Activated CD8-positive, alpha-beta memory T cell treated with anti-CD3 and anti-CD28 coated beads, Interleukin-2, amount 10 ng/mL, durations not matched to agents 7 days and 5 days (primary cell): ENCODE measurements around the gene ITGB2. TPM values are rescaled to one million over a fixed set of nuclear protein-coding genes. Genes with fewer than 3 reads are reported as not detected.

Experiments
- ATAC-seq: fragments of 150-1000 bp; cut with Tn5 transposase; one replicate; pipeline ENCODE4 v1.10.0; 2021; ENCODE audit warnings: moderate library complexity
- CTCF ChIA-PET: fragments of 350-600 bp; sonication (Branson Sonifier 250); formaldehyde crosslinking; loops from one replicate; lab custom pipeline; 2021; ENCODE audit warnings: antibody characterized with exemption; lab: Charles Lee
- DNase-seq: peaks from one replicate; pipeline ENCODE4 v3.0.0-alpha.2; 2020
- H3K27ac Mint-ChIP-seq: one replicate; pipeline ENCODE4 v1.8.0; 2021; ENCODE audit warnings: mild to moderate bottlenecking, mixed read lengths
- H3K27me3 Mint-ChIP-seq: one replicate; pipeline ENCODE4 v1.8.0; 2021; ENCODE audit warnings: mixed read lengths
- H3K36me3 Mint-ChIP-seq: one replicate; pipeline ENCODE4 v1.8.0; 2021; ENCODE audit warnings: mild to moderate bottlenecking, mixed read lengths
- H3K4me1 Mint-ChIP-seq: one replicate; pipeline ENCODE4 v1.8.0; 2021; ENCODE audit warnings: mixed read lengths
- H3K4me3 Mint-ChIP-seq: one replicate; pipeline ENCODE4 v1.8.0; 2021; ENCODE audit warnings: mild to moderate bottlenecking, moderate library complexity, mixed read lengths
- H3K9me3 Mint-ChIP-seq: one replicate; pipeline ENCODE4 v1.8.0; 2022; ENCODE audit warnings: low read depth, mixed read lengths
- total RNA-seq, 2 experiments: library from RNA; stranded (reverse); gene quantifications; one replicate each; pipeline ENCODE4 v1.2.3, GENCODE V29; 2021

The ITGB2 gene
- total RNA-seq, 2 experiments from 2014 or later: 336 to 372 TPM

DNA sequence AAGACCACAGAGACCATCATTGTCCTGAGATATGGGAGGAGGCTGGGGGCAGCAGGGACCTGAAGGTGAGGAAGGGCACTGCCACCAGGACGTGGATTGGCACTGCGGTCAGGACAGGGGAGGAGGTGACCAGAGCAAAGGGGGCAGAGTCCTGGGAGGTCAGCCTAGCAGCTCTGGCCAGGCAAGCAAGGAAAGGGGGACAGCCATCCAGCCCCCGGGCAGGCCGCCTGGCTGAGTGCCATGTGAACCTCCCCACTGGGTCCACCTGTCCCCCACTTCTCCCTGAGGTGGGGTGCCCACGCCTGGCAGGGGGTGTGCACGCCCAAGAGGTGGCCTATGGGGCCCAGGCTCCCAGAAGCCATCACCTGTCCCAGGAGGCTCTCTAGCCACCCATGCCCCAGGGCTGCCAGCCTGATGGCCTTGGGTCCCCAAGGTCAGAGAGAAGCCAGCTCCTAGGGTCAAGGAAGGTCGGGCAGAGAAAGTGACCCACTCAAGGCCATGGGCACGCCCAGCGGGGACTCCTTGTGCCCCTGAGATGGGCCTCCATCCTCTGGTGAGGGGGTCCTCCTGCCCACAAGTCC, 29.6 kb downstream of the ITGB2 start:
- Mint-ChIP-seq H3K4me3 (no peak overlapping the region), H3K27ac (no peak overlapping the region), H3K4me1 (peaks cover 9% of the 10 kb centered on the region), H3K9me3 (no peaks in the 10 kb centered on the region), H3K27me3 (no peaks in the 10 kb centered on the region), H3K36me3 (peaks cover 15% of the 10 kb centered on the region)
- CTCF ChIA-PET: interaction anchor here (10.5 kb wide), 1 partner anchor 42 kb away, joined by 128 read pairs; no protein-coding TSS in a partner anchor
- no peak for DNase-seq
- no peak for ATAC-seq

DNA sequence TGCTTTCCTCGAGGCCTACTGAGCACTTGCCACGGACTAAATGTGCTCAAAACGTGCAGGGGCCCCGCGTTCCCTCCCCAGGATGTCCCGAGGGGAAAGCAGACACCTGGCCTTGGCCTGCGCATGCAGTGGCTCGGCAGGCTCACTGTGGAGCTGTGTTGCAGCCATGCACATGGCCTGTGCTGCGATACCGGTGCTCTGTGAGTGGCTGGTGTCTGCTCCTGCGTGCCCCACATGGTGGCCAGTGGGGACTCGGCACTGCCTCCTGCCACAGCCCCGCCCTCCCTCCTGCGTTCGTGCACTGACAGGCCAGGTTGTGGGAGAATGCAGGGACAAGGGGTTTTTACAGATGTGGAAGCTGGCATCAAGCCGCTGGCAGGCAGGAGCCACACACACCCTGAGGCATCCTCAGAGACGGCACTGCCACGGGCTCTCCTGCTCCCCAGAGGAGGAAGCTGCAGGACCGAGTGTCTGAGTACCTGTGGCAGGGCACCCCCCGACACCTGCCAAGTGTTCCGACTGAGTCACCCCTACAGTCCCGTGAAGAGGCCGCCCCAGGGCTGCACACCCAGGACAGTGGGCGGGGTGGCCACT, 30.3 kb downstream of the ITGB2 start:
- Mint-ChIP-seq H3K9me3 (no peaks in the 10 kb centered on the region), H3K4me3 (no peak overlapping the region), H3K4me1 (peaks cover 9% of the 10 kb centered on the region), H3K36me3 (peaks cover 14% of the 10 kb centered on the region), H3K27ac (no peak overlapping the region), H3K27me3 (no peaks in the 10 kb centered on the region)
- DNase-seq: no peak
- CTCF ChIA-PET: interaction anchor here (10.5 kb wide), 1 partner anchor 43 kb away, joined by 128 read pairs; no protein-coding TSS in a partner anchor
- no peak for ATAC-seq

DNA sequence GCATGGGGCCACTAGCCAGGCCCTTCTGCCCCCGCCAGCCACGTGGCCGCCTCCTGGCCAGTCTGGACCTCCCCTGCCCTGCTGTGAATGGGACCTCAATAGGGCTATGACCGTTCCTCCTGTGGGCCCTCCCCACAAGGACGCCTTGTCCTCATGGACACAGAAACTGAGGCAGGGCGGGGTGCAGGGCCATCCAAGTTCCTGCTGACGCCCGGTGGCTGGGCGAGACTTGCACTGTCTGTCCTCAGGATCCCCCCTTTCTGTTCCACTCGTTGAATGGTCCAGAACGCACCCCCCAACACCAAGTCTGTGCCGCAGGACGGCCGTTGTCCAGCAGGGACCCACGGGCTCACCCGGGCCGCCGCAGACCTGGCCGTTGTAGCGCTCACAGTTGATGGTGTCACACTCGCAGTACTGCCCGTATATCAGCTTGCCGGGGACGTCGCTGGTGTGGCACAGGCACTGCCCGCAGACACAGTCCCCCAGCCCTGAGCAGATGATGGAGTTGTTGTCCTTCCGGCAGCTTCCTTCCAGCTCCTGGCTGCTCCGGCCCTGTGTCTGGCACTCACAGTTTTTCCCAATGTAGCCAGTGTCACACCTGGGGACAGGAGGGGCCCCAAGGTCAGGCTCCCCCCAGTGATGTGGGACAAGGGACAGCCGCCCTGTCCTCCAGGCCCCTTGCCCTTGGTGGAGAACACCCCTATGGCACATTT, 30.9 kb downstream of the ITGB2 start:
- H3K4me1 Mint-ChIP-seq: peaks cover 9% of the 10 kb centered on the region
- no peak overlapping the region for H3K27ac Mint-ChIP-seq
- CTCF ChIA-PET: interaction anchor here (10.5 kb wide), 1 partner anchor 43 kb away, joined by 128 read pairs; no protein-coding TSS in a partner anchor
- no peaks in the 10 kb centered on the region for H3K9me3 Mint-ChIP-seq
- DNase-seq (no peak), ATAC-seq (no peak)
- H3K36me3 Mint-ChIP-seq: peaks cover 14% of the 10 kb centered on the region
- H3K27me3 Mint-ChIP-seq: no peaks in the 10 kb centered on the region
- H3K4me3 Mint-ChIP-seq: no peak overlapping the region

DNA sequence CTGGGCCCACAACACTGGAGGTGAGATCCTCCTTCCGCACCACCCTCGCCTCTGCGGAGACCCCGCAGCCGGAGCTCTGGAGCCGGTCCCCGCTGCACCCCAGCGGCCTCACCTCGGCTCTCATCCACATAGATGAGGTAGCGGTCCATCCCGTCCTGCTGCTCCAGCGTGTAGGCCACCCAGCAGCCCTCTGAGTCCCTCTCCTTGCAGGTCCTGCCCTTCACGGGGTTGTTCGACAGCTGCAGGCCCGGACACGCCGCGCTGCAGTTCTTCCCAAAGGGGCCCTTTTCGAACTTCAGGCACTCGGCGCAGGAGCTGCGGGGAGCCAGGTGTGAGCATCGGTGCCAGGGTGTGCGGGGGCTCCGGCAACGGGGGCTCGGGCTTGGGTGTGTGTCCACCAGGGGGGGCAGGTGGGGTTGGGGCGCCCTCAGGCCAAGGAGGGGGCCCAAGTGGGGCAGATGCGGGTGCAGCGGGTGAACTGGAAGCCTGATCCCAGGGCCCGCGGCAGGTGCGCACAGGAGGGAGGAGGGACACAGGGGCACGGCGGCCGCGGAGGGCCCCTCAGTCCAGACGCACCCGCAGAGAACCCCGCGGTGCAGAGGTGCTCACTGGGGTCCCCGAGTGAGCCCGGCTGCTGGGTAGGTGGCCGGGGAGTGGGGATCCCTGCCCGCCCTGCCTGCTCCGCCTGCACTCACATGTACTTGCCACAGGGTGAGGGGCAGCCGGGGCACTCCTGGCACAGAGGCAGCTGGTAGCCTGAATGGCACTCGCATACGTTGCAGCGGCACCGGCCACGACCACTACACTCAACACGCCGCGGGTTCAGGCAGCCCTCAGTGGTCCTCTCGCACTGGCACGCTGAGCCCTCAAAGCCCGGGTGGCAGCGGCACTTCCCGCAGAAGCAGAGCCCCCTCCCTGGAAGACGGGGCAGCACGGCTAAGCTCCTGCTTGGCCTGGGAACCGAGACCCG, 31.8 kb downstream of the ITGB2 start:
- no peak overlapping the region for H3K27ac Mint-ChIP-seq
- CTCF ChIA-PET: interaction anchor here (1.4 to 10.5 kb wide), 2 partner anchors 10 to 44 kb away, joined by 3 to 128 read pairs; no protein-coding TSS in a partner anchor
- H3K4me1 Mint-ChIP-seq: peaks cover 8% of the 10 kb centered on the region
- no peak overlapping the region for H3K4me3 Mint-ChIP-seq
- peaks cover 14% of the 10 kb centered on the region for H3K36me3 Mint-ChIP-seq
- DNase-seq (no peak), ATAC-seq (no peak)
- no peaks in the 10 kb centered on the region for H3K27me3 Mint-ChIP-seq
- no peaks in the 10 kb centered on the region for H3K9me3 Mint-ChIP-seq

DNA sequence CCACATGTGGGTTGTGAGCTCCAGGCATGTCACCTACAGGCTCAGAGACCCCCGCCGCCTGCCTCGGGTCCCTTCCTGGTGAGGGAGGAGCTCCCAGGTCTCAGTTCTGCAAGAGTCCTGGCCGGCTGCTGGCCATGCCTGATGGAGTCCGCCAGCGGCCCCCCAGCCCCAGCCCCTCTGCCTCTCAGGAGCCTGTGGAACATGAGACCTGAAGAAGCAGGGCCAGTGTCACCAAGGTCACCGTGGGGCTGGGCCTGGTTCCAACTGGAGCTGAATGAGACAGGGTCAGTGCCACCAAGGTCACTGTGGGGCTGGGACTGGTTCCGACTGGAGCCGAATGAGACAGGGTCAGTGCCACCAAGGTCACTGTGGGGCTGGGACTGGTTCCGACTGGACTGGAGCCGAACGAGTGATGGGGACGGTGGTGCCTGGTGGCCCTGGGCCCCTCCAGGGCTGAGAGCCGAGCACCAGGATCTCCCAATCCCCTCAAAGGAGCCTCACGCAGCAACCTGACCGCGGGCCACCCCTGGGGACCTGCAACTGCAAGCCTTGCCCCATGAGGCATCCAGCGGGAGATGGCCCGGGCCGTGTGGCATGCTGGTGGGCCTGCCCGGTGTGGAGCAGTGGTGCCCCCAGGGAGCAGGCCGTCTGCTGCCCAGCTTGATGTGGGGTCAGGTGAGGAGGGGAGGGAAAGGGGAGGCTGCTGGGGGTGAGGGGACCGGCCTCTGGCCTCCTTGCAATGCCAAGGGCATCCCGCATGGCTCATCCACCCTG, 32.7 kb downstream of the ITGB2 start:
- Mint-ChIP-seq H3K9me3 (no peaks in the 10 kb centered on the region), H3K4me3 (no peak overlapping the region), H3K27ac (no peak overlapping the region), H3K27me3 (no peaks in the 10 kb centered on the region), H3K4me1 (peaks cover 5% of the 10 kb centered on the region), H3K36me3 (peaks cover 12% of the 10 kb centered on the region)
- no peak for ATAC-seq
- no peak for DNase-seq
- CTCF ChIA-PET: interaction anchor here (1.4 kb wide), 1 partner anchor 9 kb away, joined by 3 read pairs; no protein-coding TSS in a partner anchor

DNA sequence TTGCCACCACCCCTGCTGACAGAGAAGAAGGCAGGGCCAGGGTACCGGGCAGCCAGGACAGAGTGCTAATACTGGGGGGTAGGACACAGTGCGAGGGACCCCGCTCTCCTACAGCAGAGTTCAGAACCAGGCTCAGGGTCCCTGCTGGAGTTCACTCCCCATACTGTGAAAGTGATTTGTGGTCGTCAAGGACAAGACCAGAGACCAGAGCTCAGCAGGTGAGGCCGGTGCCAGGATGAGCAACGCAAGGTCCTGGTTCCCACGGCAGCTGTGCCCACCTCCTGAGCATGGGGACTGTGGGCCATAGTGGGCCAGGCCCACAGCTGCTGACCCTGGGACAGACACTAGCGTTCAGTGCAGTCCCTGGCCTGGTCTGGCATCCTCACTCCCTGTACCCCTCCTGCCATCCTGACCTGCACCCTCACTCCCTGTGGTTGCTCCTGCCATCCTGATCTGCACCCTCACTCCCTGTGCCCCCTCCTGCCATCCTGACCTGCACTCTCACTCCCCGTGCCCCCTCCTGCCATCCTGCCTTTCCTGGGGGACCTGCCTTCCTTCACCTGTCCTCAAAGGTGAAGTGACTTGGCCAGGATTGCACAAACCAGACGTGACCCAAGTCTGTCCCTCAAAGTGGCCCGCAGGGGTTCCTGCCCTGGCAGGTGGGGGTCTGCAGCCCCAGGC, 33.4 kb downstream of the ITGB2 start:
- CTCF ChIA-PET: no interaction called here
- H3K9me3 Mint-ChIP-seq: no peaks in the 10 kb centered on the region
- H3K4me1 Mint-ChIP-seq: no peaks in the 10 kb centered on the region
- H3K27me3 Mint-ChIP-seq: no peaks in the 10 kb centered on the region
- DNase-seq: no peak
- H3K36me3 Mint-ChIP-seq: peaks cover 12% of the 10 kb centered on the region
- H3K27ac Mint-ChIP-seq: no peak overlapping the region
- no peak for ATAC-seq
- H3K4me3 Mint-ChIP-seq: no peak overlapping the region

DNA sequence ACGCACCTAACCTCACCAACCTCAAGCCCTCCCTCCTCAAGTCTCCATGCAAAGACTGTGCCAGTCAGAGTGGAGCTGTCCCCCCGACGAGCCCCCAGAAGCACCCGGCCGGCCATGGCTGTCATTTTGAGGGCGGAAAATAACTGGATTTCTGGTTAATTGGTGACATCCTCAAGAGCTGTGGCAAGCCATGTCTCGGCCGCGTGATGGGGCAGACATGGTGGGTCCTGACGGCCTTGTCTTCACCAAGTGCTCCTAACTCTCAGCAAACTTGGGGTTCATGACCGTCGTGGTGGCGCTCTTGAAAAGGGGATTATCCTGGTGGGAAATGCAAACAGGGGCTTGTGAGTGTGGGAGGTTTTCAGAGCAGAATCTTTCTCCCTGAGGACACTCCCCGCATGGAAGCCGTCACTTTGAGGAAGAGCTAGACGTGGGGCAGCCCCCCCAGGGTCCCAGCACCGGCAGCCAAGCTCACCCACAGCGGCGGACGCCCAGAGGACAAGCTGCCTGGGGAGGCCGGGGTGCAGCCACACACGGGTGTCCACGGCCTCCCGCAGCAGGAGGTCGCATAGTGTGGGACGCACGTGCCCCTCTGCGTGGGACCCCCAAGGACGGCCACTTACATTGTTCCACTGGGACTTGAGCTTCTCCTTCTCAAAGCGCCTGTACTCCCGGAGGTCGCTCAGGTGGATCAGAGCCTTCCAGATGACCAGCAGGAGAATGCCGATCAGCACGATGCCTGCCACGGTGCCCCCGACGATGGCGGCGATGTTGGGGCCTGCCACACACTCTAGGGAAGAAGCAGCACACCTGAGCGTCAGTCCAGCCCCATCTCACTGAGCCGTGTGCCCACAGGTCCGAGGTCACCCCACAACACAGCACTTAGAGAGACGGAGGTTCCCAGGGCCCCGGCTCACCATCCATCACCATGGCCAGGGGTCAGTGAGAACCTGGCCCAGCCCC, 34.3 kb downstream of the ITGB2 start:
- Mint-ChIP-seq H3K4me1 (peaks cover 5% of the 10 kb centered on the region), H3K9me3 (no peaks in the 10 kb centered on the region), H3K27ac (no peak overlapping the region), H3K27me3 (no peaks in the 10 kb centered on the region), H3K4me3 (no peak overlapping the region), H3K36me3 (peaks cover 12% of the 10 kb centered on the region)
- ATAC-seq: no peak
- DNase-seq: no peak
- CTCF ChIA-PET: no interaction called here

DNA sequence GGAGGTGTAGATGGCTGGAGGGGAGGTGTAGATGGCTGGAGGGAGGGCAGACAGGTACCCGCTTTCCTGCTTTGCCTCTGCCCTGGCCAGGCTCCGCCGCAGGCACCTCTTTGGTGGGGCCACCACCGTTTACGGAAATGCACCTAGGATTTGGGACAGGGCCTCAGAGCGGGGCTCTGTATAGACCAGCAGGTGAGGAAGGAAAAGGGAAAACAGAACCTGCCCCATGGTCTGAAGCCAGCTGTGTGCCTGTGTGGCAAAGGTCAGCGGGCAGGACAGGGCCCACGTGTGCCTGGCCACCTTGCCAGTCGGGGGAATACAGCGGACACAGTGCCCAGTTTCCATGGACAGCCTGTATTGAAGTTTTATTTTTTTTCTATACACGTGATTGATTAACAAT, 35.1 kb downstream of the ITGB2 start:
- Mint-ChIP-seq H3K27ac (no peak overlapping the region), H3K36me3 (peaks cover 10% of the 10 kb centered on the region), H3K4me1 (peaks cover 13% of the 10 kb centered on the region), H3K4me3 (no peak overlapping the region), H3K9me3 (no peaks in the 10 kb centered on the region), H3K27me3 (no peaks in the 10 kb centered on the region)
- no peak for DNase-seq
- CTCF ChIA-PET: no interaction called here
- no peak for ATAC-seq

DNA sequence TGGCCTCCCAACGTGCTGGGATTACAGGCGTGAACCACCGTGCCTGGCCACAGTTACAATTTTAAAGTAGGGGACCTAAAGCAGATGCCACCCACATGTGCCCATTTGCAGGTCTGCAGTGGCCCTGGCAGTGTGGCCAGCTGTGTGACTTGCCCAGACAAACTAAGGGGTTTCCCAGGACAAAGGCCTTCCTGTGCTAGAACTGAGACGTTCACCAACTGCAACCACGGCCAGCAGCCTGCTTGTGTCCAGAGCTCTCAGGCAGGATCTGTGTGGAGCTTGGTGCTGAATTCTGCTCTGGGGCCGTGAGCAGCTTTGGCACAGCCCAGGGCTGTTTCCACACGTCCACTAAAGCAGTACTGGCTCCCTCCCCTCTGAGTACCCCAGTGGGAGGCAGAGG, 36.6 kb downstream of the ITGB2 start:
- H3K36me3 Mint-ChIP-seq: peaks cover 10% of the 10 kb centered on the region
- no peaks in the 10 kb centered on the region for H3K27me3 Mint-ChIP-seq
- CTCF ChIA-PET: interaction anchor here (0.9 to 4.3 kb wide), 9 partner anchors 9 to 374 kb away, joined by 3 to 33 read pairs (median 4); partner anchors contain the start of genes PTTG1IP and UBE2G2
- no peaks in the 10 kb centered on the region for H3K9me3 Mint-ChIP-seq
- no peak overlapping the region for H3K27ac Mint-ChIP-seq
- no peak overlapping the region for H3K4me3 Mint-ChIP-seq
- DNase-seq (no peak), ATAC-seq (no peak)
- peaks cover 15% of the 10 kb centered on the region for H3K4me1 Mint-ChIP-seq

DNA sequence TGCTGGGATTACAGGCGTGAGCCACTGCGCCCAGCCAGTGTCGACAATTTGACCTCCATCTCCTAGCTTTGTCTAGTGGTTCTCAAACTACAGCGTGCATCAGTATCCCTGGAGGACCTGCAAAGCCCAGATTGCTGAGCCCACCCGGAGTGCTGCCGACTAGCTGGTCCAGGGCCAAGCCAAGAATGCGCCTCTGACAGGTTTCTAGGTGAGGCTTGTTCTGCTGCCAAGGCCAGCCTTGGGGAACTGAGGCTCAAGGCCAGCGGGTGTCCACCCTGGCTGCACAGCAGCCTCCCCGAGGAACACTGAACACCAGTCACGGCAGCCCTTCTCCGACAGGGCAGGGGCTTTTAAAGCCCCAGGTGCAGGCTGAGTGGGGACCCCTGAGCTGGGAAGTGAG, 37.4 kb downstream of the ITGB2 start:
- H3K36me3 Mint-ChIP-seq: peaks cover 10% of the 10 kb centered on the region
- ATAC-seq (no peak), DNase-seq (no peak)
- peaks cover 15% of the 10 kb centered on the region for H3K4me1 Mint-ChIP-seq
- H3K27ac Mint-ChIP-seq: no peak overlapping the region
- no peaks in the 10 kb centered on the region for H3K27me3 Mint-ChIP-seq
- CTCF ChIA-PET: interaction anchor here (1.0 to 4.3 kb wide), 10 partner anchors 8 to 245 kb away, joined by 3 to 33 read pairs (median 4); partner anchors contain the start of genes PTTG1IP and UBE2G2
- no peak overlapping the region for H3K4me3 Mint-ChIP-seq
- H3K9me3 Mint-ChIP-seq: no peaks in the 10 kb centered on the region
